B cell (primary cell): ENCODE data around the gene DLK2. TPM values are rescaled to one million over a fixed set of nuclear protein-coding genes. Genes with fewer than 3 reads are reported as not detected.

ENCODE experiments used
- ATAC-seq: fragments of 200-7000 bp; cut with Tn5 transposase; one replicate; pipeline ENCODE4 v1.10.0; 2021; ENCODE audit warnings: low read depth, mild to moderate bottlenecking, moderate number of reproducible peaks, moderate library complexity
- CTCF ChIA-PET: fragments of 350-600 bp; sonication (Branson Sonifier 250); formaldehyde crosslinking; loops from one replicate; lab custom pipeline; 2021; ENCODE audit warnings: antibody characterized with exemption, inconsistent platforms; lab: Charles Lee
- POLR2A ChIA-PET: fragments of 350-600 bp; sonication (Branson Sonifier 250); formaldehyde crosslinking; loops from one replicate; lab custom pipeline; 2021; ENCODE audit warnings: antibody characterized with exemption; lab: Charles Lee
- DNase-seq: peaks from one replicate; pipeline ENCODE4 v3.0.0; 2013
- H2AFZ ChIP-seq: 2 replicates; pipeline ENCODE4 v1.6.1; 2012; ENCODE audit warnings: mild to moderate bottlenecking, low read depth, low read length; ENCODE audit not compliant: insufficient read depth, poor library complexity, severe bottlenecking
- H3K27ac ChIP-seq, 2 donors: 1 replicate in 1 of 2; 2 replicates in 1 of 2; pipeline ENCODE4 v1.5.1; 2012 to 2013; ENCODE audit warnings: low read length in 2 of 2, mild to moderate bottlenecking in 2 of 2, moderate library complexity in 1 of 2
- H3K27me3 ChIP-seq, 4 experiments: fragments of 200-600 bp in 1 of 4; sonication (generic) in 1 of 4; replicated peaks in 1 of 4; 1 replicate in 2 of 4; 2 replicates in 2 of 4; pipeline versions ENCODE4 v1.6.1 to v1.7.0; 2013 to 2016; ENCODE audit warnings: low read length in 3 of 4, mild to moderate bottlenecking in 2 of 4, mixed read lengths in 1 of 4, moderate library complexity in 1 of 4; ENCODE audit not compliant: insufficient read depth in 4 of 4, control insufficient read depth in 3 of 4; ENCODE audit errors: control extremely low read depth in 1 of 4
- H3K36me3 ChIP-seq, 2 experiments: replicated peaks in 1 of 2; 1 replicate in 1 of 2; 2 replicates in 1 of 2; pipeline versions ENCODE4 v1.6.1 to v1.7.1; 2013; ENCODE audit warnings: low read length in 1 of 2; ENCODE audit not compliant: insufficient read depth in 2 of 2, control insufficient read depth in 1 of 2; ENCODE audit errors: control extremely low read depth in 1 of 2, extremely low read depth in 1 of 2
- H3K4me1 ChIP-seq, 2 donors: fragments of 200-600 bp in 1 of 2; sonication (generic) in 1 of 2; 1 replicate in 1 of 2; 2 replicates in 1 of 2; pipeline versions ENCODE4 v1.5.1 to v1.6.1; 2013 to 2017; ENCODE audit warnings: low read length in 2 of 2; ENCODE audit not compliant: control insufficient read depth in 2 of 2, insufficient read depth in 2 of 2
- H3K4me2 ChIP-seq: replicated peaks from 2 replicates; pipeline ENCODE3; 2012; ENCODE audit warnings: mild to moderate bottlenecking, low read depth, low read length; ENCODE audit not compliant: poor library complexity, severe bottlenecking
- H3K4me3 ChIP-seq, 5 experiments: fragments of 200-600 bp in 1 of 5; sonication (generic) in 1 of 5; 1 replicate in 3 of 5; 2 replicates in 2 of 5; pipeline versions ENCODE4 v1.5.1 to v1.7.0; 2011 to 2016; ENCODE audit warnings: low read length in 4 of 5, mild to moderate bottlenecking in 4 of 5, low read depth in 2 of 5, control low read depth in 1 of 5, moderate library complexity in 1 of 5; ENCODE audit not compliant: insufficient read depth in 1 of 5; ENCODE audit errors: control extremely low read depth in 1 of 5, extremely low read depth in 1 of 5
- H3K79me2 ChIP-seq: fragments of 200-600 bp; sonication (generic); one replicate; pipeline ENCODE4 v1.6.0; 2016; ENCODE audit warnings: low read length; ENCODE audit not compliant: control insufficient read depth, insufficient read depth
- H3K9ac ChIP-seq: fragments of 200-600 bp; sonication (generic); 2 replicates; pipeline ENCODE4 v1.6.1; 2017; ENCODE audit warnings: mild to moderate bottlenecking, low read length, moderate library complexity
- H3K9me3 ChIP-seq, 3 donors: one replicate each; pipeline versions ENCODE4 v1.6.1 to v1.7.1; 2013; ENCODE audit warnings: low read length in 2 of 3; ENCODE audit not compliant: control insufficient read depth in 2 of 3, insufficient read depth in 1 of 3; ENCODE audit errors: control extremely low read depth in 1 of 3
- H4K20me1 ChIP-seq: 2 replicates; pipeline ENCODE4 v1.6.0; 2012; ENCODE audit warnings: mild to moderate bottlenecking, low read length; ENCODE audit not compliant: insufficient read depth, control insufficient read depth, poor library complexity, severe bottlenecking
- H3K27ac Mint-ChIP-seq: one replicate; pipeline ENCODE4 v1.8.0; 2021; ENCODE audit warnings: mixed read lengths
- H3K27me3 Mint-ChIP-seq: one replicate; pipeline ENCODE4 v1.8.0; 2021; ENCODE audit warnings: mixed read lengths
- H3K4me1 Mint-ChIP-seq: one replicate; pipeline ENCODE4 v1.8.0; 2021; ENCODE audit warnings: mixed read lengths
- H3K4me3 Mint-ChIP-seq: one replicate; pipeline ENCODE4 v1.8.0; 2021; ENCODE audit warnings: mixed read lengths
- H3K9me3 Mint-ChIP-seq: one replicate; pipeline ENCODE4 v1.8.0; 2022; ENCODE audit warnings: mixed read lengths; ENCODE audit not compliant: insufficient read depth
- CTCF ChIP-seq: fragments of 200-600 bp; IDR thresholded peaks from one replicate; pipeline ENCODE4 v1.8.0; 2022; ENCODE audit warnings: antibody characterized with exemption, mild to moderate bottlenecking
- EZH2 ChIP-seq: IDR thresholded peaks from 2 replicates; pipeline ENCODE4 v1.6.1; 2012; ENCODE audit warnings: borderline replicate concordance, low read depth, mild to moderate bottlenecking, moderate library complexity, low read length; ENCODE audit not compliant: insufficient read depth, poor library complexity, severe bottlenecking
- WGBS: methylation state at CpG from one replicate; pipeline ENCODE4 v1.1.5; 2013; ENCODE audit warnings: missing lambda C conversion rate; ENCODE audit not compliant: insufficient coverage; 5-methylcytosine and 5-hydroxymethylcytosine counted together
- intact Hi-C: fragments of 100-400 bp; cut with micrococcal nuclease; formaldehyde crosslinking; loops from one replicate; pipeline ENCODE4 v1.10.0; 2022
- polyA plus RNA-seq: library from polyadenylated mRNA; depleted of rRNA; stranded (reverse); fragments of >200 nt; gene quantifications from 2 replicates; pipeline ENCODE4 v1.2.3, GENCODE V29; 2012
- total RNA-seq, 2 donors: library from RNA; stranded (reverse); fragments of 120-200 nt in 1 of 2; gene quantifications; 1 replicate in 1 of 2; 2 replicates in 1 of 2; pipeline versions ENCODE4 v1.2.3 to v1.2.4, GENCODE V29; 2013 to 2022

The DLK2 gene
- total and polyA plus RNA-seq, 2 donors (not counting 1 experiment from before 2014, with no cell fraction given) = 0.34 TPM; not detected in 1

DNA sequence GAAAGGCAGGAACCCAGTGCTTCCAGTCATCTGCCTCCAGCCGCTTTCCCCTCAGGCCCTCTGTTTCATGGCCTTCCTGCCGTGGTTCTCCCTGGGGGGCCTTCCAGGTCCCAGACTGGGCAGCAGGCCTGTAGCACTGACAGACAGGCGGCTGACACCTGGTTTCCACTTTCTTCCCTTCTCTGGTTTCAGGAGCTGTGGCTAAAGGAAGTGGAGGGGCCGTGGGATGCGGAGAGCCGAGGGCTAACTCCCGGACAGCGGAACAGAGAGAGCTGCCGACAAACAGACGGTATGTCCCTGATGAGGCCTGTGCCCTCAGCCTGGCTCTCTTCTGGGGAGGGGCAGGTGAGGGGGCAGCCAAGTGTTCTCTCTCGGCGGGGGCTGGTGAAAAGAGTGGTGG, 42.3 kb upstream of the DLK2 start:
- DNase-seq = no peak
- H3K79me2 ChIP-seq = peaks cover 22% of the 10 kb centered on the region
- no peak overlapping the region for H2AFZ ChIP-seq
- Mint-ChIP-seq H3K4me1 (peaks cover 12% of the 10 kb centered on the region), H3K4me3 (no peak overlapping the region), H3K27me3 (no peaks in the 10 kb centered on the region), H3K9me3 (no peaks in the 10 kb centered on the region), H3K27ac (no peak overlapping the region)
- H4K20me1 ChIP-seq = no peaks in the 10 kb centered on the region
- TF ChIP-seq CTCF (no peak), EZH2 (no peak)
- ChIA-PET POLR2A (no interaction called here), CTCF (interaction anchor here (1.9 kb wide), 1 partner anchor 9 kb away, joined by 8 read pairs; no protein-coding TSS in a partner anchor)
- peaks cover 0 to 6% of the 10 kb centered on the region in 2 donors for H3K4me1 ChIP-seq
- peaks cover 0 to 65% of the 10 kb centered on the region in 2 experiments for H3K36me3 ChIP-seq
- no peak overlapping the region for H3K27ac ChIP-seq
- WGBS = 96% methylated on average over 10 of the region's 12 CpGs
- no peaks in the 10 kb centered on the region for H3K27me3 ChIP-seq
- H3K4me3 ChIP-seq = no peak overlapping the region
- no peaks in the 10 kb centered on the region for H3K9me3 ChIP-seq
- no peak for ATAC-seq
- intact Hi-C loops = no loop called here
- H3K4me2 ChIP-seq = no peak overlapping the region
- no peak overlapping the region for H3K9ac ChIP-seq

DNA sequence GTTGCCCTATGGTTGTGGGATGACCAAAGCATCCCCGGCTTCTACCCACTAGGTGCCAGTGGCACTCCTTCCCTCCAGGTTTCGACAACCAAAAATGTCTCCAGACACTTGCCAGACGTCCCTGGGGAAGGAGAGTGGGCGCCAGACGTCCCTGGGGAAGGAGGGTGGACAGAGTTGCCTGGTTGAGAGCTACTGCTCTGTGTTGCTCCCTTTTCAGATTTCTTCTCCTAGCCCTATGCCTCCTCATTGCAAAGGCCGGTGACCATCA, 41.7 kb upstream of the DLK2 start:
- no peak overlapping the region for H3K4me3 Mint-ChIP-seq
- ATAC-seq (no peak), DNase-seq (no peak)
- Histone ChIP-seq H3K27me3 (no peaks in the 10 kb centered on the region), H3K27ac (no peak overlapping the region), H3K4me3 (no peak overlapping the region), H3K9ac (no peak overlapping the region), H3K4me2 (no peak overlapping the region), H3K9me3 (no peaks in the 10 kb centered on the region), H2AFZ (no peak overlapping the region), H4K20me1 (no peaks in the 10 kb centered on the region), H3K79me2 (peaks cover 27% of the 10 kb centered on the region), H3K36me3 (peaks cover 0 to 62% of the 10 kb centered on the region in 2 experiments), H3K4me1 (peaks cover 0 to 6% of the 10 kb centered on the region in 2 donors)
- ChIA-PET CTCF (interaction anchor here (1.1 to 8.0 kb wide), 2 partner anchors 8 to 100 kb away, joined by 3 to 69 read pairs; no protein-coding TSS in a partner anchor), POLR2A (no interaction called here)
- TF ChIP-seq CTCF = no peak
- TF ChIP-seq EZH2 = no peak
- 100% methylated on average over 1 of the region's 6 CpGs for WGBS
- no peaks in the 10 kb centered on the region for H3K27me3 Mint-ChIP-seq
- intact Hi-C loops = no loop called here
- H3K9me3 Mint-ChIP-seq = no peaks in the 10 kb centered on the region
- no peak overlapping the region for H3K27ac Mint-ChIP-seq
- H3K4me1 Mint-ChIP-seq = peaks cover 12% of the 10 kb centered on the region
